ENCODE results near the gene ACAP2.

- TF ChIP-seq CTCF (IDR thresholded peaks at IDR 0.05; ENCODE audit: insufficient read depth, low read depth, low read length) (no peak), EZH2 (IDR thresholded peaks at IDR 0.05; ENCODE audit: insufficient read depth, low read length) (no peak)
Measured at GRCh38 chr3:195302431-195302830, 140.4 kb downstream of the ACAP2 start.
